DMS 273 (cell line): ENCODE measurements around the gene FNDC10.

Experiments
- DNase-seq: peaks from one replicate; lab custom pipeline; 2025; ENCODE audit not compliant: unreplicated experiment; lab: John Stamatoyannopoulos, UW

The FNDC10 gene

DNA sequence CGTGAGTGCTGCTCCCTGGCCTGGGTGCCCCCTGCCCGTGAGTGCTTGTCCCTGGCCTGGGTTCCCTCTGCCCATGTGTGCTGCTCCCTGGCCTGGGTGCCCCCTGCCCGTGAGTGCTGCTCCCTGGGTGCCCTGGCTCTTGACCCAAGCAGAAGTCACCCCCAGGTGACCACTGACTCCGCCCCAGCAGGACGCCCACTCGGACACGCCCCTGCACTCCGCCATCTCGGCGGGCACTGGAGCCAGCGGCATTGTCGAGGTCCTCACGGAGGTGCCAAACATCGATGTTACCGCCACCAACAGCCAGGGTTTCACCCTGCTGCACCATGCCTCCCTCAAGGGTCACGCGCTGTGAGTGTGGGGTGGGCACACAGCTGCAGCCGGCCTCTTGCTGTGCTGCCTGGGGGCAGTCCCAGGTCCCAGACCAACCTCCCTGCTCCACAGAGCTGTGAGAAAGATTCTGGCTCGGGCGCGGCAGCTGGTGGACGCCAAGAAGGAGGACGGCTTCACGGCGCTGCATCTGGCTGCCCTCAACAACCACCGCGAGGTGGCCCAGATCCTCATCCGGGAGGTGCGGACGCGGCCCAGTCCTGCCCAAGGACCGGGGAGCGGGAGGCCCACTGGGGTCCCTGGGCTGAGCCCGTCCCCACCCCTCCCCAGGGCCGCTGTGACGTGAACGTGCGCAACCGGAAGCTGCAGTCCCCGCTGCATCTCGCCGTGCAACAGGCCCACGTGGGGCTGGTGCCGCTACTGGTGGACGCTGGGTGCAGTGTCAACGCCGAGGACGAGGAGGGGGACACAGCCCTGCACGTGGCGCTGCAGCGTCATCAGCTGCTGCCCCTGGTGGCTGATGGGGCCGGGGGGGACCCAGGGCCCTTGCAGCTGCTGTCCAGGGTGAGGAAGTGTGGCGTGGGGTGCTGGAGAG, 28.2 kb upstream of the FNDC10 start:
- DNase-seq = no peak

DNA sequence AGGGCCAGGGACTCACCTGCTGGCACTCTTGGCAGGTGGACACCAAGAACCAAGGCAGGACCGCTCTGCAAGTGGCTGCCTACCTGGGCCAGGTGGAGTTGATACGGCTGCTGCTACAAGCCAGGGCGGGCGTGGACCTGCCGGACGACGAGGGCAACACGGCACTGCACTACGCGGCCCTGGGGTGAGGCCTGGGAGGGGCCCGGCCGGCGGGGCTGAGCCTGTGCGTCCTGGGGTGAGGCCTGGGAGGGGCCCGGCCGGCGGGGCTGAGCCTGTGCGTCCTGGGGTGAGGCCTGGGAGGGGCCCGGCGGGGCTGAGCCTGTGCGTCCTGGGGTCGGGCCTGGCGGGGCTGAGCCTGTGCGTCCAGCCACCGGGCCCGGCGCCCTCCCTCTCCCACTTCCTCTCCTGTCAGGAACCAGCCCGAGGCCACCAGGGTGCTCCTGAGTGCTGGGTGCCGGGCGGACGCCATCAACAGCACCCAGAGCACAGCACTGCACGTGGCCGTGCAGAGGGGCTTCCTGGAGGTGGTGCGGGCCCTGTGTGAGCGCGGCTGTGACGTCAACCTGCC, 27.4 kb upstream of the FNDC10 start:
- no peak for DNase-seq

DNA sequence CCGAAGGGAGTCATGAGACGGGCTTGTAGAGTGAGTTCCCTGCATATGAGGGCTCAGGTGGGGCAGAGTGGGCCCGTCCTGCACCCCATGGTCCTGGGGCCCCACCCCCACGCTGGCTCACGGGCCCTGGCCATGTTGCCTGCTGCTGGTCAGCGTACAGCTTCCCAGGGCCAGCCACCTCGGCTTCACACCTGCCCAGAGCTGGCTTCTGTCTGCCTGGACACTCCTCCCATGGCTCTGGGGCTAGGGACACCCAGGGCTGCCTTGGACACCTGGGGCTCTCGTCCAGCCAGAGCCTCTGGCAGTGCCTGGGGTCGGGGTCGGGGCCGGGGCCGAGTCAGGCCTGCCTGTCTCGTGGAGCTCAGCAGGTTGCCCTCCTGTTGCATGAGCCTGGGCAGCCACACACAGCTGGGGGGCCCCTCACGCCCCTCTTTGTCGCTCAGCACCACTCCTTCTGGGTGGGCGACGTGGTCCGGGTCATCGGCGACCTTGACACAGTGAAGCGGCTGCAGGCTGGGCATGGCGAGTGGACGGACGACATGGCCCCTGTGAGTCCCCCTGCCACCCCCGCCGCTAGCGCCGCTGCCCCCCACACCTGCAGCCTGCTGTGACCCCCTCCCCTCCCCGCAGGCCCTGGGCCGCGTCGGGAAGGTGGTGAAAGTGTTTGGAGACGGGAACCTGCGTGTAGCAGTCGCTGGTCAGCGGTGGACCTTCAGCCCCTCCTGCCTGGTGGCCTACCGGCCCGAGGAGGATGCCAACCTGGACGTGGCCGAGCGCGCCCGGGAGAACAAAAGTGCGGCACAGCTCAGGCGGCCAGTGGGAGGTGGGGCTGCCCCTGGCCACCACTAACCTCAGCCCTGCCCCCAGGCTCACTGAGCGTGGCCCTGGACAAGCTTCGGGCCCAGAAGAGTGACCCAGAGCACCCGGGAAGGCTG, 26.5 kb upstream of the FNDC10 start:
- no peak for DNase-seq

DNA sequence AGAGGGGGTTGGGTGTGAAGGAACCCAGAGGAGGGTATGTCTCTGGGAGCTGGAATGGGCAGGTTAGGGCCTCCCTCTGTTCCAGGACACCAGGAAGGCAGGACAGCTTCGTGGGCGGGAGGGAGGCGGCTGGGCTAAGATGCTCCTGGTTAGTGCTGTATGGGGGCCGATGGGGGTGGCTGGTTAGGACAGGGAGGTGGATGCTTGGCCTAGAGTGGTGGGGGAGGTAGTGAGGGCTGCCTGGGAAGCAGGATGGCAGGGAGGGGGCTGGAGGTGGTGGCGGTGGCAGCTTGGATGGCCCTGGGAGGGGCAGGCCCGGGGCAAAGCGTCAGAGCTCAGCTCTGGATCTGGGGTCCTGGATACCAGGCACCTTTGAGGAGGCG, 25.9 kb upstream of the FNDC10 start:
- DNase-seq = peak; percentile 41

DNA sequence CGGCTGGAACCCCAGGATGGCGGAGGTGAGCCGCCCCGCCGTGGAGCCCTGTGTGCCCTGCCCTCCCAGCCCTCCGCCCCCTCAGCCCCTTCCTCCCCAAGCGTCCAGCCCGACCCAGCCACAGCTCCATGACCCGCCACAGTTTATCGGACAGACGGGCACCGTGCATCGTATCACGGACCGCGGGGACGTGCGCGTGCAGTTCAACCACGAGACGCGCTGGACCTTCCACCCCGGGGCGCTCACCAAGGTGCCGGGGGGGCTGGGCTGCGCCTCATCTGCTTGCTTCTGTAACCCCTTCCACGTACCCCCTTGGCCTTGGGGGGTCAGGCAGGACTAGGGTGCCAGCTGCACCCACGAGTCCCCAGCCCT, 25.5 kb upstream of the FNDC10 start:
- no peak for DNase-seq

DNA sequence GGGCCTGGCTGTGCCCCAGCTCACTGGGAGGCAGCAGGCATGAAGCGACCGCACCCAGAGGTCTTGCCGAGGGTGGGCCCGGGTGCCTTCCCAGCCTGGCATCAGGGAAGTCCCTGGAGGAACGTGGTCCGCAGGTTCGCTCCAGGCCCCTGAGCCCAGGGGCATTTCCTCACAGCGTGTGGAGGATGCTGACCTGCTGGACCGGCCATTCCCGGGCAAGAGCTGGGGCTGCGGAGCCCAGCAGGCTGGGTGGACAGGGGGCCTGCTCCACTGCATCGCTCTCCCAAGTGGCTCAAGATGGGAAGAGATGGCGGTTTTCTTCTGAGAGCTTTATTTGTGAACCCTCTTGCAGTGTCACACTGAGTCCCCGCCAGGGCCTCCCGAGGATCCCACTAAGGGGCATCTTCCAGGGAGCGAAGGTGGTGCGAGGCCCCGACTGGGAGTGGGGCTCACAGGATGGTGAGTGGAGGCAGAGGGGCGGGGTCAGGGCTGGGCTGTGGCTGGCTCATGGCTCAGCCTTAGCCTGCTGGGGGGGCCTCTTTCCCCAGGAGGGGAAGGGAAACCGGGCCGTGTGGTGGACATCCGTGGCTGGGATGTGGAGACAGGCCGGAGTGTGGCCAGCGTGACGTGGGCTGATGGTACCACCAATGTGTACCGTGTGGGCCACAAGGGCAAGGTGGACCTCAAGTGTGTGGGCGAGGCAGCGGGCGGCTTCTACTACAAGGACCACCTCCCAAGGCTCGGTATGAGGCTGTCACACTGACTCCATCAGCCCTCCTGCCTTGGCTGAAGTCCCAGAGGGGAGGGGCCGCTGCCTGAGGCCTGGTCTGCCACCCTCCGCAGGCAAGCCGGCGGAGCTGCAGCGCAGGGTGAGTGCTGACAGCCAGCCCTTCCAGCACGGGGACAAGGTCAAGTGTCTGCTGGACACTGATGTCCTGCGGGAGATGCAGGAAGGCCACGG, 24.8 kb upstream of the FNDC10 start:
- peak; percentile 61 for DNase-seq

DNA sequence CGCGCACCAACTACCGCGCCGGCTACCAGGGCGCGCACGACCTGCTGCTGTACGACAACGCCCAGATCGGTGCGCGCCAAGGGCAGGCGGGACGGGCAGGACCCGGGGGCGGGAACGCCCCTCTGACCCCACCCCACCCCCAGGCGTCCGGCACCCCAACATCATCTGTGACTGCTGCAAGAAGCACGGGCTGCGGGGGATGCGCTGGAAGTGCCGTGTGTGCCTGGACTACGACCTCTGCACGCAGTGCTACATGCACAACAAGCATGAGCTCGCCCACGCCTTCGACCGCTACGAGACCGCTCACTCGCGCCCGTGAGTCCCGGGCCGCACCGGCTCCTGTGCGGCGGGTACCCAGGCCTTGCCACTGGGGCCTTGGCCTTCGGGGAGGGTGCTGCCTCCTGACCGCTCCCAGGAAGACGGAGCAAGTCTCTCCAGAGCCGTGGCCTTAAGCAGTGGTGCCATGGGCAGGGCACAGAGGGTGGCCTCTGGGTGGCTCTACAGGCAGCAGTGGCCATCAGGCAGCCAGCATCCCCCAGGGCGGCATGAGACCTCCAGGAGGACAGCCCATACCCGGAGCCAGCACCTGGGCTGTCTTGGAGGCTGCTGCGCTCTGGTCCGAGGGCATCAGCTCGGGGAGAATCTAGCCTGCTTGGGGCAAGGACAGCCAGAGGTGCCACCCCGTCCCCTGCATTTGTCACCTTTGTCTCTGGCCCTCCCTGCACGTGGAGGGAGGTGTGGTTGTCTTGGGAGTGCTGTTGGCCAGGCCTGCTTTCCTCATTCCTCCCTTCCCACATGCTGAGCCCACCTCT, 23.9 kb upstream of the FNDC10 start:
- DNase-seq = no peak

DNA sequence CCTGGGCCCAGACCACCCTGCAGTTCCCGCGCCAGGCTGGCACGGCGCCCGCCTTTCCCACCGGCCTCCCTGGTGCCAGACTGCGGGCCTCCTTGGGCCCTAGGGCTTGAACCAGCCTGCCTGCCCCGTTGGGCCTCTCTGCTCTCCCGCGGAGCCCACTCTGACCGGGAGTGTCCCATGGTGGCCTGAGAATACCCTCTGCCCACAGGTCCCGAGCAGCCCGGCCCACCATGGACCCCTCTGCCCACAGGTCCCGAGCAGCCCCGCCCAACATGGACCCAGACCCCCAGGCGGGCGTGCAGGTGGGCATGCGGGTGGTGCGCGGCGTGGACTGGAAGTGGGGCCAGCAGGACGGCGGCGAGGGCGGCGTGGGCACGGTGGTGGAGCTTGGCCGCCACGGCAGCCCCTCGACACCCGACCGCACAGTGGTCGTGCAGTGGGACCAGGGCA, 23.3 kb upstream of the FNDC10 start:
- DNase-seq = no peak

DNA sequence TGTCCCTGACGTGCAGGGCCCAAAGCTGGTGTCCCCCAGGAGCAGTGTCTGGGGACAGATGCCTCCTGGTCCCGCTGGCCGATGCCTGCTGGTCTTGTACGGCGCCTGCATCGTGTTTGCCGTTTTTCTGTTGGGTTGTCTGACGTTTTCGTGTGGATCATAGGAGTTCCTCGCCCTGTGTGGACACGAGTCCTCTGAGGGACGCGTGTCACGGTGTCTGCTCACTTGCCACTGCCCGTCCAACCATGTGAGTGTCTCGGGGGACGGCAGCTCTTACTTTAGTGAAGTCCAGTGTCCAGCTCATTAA, 22.8 kb upstream of the FNDC10 start:
- DNase-seq = no peak

DNA sequence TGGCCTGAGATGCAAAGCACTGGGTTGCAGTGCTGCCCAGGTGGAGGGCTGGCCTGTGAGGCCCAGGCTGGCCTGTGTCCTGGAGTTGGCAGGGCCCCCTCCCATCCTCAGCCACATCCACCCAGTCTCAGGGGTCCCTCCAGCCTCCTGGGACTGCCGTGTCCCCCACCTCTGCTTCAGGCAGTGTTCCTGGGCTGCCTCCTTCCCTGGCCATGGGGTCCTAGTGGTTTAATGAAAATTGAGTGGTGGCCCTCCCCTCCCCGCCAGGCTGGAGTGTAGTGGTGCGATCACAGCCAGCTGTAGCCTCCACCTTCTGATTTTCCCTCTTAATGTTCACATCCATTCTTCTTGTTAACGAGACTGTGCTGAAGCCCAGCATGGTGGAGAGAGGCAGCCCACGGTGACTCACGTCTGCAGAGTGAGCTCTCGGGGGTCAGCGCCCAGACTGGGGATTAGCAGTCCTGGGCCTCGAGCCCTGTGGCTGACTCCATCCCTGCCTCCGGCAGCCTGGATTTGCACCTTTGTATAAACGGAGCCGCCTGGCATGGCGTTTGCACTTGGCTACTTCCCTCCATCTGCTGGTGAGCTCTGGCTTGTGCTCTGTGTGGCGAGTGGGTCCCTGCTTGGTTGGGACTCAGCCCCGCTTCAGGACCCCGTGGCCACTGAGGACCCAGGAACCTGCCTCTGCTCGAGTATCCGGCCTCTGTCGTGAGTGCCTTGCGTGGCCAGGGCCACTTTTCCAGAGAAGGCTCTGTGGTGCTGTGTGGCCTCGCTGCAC, 22.3 kb upstream of the FNDC10 start:
- DNase-seq = no peak

DNA sequence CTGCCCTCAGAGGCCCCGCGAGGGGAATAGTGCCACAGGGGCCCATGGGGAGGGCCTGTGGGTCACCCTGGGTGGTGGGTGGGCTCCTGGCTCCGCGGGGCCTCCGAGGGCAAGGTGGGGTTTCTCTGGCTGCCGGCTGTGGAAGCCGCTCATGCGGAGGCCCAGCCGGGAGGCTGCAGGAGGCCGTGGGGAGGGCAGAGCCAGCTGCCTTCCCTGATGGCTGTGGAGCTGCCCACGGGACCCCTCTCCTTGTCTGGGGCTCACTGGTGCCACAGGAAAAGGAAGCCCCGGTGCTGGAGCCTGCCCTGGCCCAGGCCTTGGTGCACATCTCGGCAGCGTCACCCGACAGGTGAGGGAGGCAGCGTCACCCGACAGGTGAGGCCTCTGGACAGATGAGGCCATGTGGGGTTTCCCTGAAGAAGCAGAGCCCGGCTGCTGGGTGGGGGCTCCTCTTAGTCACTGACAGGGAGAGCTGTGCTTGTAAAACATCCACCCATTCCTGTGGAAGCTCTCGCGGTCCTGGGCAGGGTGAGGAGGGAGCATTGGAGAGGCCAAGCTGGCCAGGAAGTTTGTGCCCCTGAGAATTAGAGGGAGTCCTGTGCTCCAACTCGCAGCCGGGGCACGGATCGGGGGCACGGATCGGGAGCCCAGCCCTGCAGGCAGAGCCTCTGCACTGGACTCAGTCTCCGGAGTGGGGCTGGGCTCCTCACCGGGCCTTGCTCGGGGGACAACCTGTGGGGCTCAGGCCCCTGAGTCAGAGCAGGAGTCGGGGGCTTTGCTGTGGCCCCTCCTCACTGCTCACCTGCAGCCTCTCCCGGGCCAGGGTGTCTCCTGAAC, 21.5 kb upstream of the FNDC10 start:
- no peak for DNase-seq

DNA sequence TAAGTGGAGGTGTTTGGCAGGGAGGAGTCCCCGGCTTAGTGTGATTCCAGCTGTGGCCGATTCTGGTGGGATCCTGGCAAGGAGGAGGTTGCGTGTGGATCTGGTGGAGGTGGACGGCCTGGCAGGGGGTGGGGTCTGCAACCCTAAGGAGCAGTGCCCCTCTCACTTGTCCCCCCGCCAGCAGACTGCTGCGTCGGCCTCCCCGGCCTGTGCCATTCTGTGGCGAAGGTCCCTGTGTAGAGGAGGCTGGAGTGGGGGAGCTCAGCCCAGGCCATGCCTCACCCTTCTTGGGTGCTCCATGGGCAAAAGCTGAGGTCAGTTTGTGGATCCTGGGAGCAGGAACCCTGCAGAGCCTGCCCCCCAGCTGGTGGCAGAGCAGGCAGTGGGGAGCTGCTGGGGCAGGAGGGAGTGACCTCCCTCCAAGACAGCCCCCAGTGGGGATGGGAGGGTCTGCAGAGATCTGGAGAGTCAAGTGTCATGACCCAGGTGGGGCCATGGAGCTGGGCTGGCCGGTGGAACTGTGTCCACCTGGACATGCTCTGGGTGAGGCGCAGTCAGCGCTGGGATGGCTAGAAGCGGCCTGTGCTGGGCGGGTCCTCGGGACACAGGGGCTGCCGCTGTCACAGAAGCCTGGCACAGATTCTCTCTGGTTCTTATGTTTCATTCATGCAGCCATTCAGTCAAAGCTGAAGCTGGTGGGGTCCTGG, 20.7 kb upstream of the FNDC10 start:
- DNase-seq = no peak

DNA sequence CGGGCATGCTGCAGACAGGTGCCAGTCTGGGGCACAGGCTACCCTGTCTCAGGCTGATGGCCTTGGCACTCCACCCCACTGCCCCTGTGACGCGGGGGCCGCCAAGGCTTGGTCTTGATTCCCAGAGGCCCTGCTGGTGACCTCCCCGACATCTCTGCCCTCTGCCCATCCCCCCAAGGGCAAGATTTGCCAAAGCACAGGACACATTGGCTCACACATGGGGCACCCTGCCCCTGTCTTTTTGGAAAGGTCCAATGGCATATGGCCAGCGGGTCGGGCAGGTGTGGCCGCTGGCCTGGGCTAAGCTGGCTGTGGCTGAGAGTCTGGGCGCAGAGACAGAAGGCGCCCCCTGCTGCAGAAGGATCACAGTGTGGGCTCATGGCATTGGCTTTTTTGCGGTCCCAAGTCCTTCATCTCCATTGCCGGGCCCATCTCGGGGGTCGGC, 20.0 kb upstream of the FNDC10 start:
- peak; percentile 51 for DNase-seq

DNA sequence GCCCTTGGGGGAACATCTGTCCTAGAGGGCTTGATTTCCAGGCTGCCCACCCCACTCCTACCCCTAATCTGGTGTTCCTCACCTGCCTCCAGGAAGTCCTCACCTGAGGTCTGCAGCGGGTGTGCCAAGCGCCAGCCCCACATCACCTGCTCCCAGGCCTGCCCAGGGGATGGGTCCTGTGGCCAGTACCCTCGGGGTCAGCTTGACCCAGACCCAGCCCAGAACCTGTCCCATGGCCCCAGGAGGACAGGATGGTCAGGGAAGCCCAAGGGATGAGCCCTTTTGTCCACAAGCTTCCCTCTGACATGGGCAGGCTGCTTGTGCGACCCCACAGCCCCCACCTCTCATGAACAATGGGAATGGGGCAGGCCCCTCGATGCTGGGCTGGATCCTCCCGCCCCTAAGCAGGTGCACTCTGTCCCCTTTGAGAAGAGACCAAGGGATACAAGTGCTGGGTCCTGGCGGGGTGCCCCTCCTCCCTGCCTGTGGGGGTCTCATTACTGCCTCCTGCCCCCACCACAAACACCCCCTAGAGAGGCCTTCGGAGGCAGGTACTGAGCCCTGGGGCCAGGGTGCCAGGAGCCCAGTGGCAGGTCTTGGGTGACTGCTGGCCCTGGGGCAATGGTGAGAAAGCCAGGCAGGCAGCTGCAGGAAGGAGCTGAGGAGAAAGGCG, 18.6 kb upstream of the FNDC10 start:
- no peak for DNase-seq

DNA sequence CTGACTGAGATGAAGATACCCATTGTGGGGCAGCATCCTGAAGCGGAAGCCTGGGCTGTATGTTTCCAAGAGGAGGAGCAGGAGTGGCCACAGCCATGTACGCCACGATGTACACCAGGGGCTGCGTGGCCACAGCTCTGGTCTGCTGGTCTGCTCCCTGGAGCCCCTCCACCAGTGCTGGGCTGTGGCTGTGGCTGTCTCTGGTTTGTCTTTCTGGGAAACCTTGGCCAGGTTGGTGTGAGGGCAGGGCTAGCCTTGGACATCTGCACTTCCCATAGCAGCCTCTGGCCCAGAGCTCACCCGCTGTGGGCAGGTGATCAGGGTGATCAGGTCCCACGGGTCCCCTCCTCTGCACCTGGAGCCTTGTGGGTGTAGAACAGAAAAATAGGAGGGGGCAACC, 18.0 kb upstream of the FNDC10 start:
- no peak for DNase-seq

DNA sequence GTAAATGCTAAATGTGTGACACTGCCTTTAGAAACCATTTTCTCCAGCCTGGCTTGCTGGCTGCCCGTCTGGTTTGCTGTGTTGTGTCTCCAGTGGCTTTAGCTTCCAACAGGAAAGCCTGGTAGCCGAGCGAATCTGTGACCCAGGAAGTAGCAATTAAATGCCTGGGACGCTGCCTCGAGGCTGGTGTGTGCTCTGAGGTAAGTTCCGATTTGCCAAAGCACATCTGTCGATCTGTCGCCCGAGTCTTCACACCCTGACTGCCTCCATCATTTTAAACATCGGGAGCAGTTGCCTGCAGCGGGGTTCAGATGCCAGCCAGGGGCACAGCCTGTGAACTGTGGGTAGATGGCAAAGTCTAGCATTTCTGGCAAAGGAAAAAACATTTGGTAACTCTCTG, 17.6 kb upstream of the FNDC10 start:
- DNase-seq = no peak

DNA sequence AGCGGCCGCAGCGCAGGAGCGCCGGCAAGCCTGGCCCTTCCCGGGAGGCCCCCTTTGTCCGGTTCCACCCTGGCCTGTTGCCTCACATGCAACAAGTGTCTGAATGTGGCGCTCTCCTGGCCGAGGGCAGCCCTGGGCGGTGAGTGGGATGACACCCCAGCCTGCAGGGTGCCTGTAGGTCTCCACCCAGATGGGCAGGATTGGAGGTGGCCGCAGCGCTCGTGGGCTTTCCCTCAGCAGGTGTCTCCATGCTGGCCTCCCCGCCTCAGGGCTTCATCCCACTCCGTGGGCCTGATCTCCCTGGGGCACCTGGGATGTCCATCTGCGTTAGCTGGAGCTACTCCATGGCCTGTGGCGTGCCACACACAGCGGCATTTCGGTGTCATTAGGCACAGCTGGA, 16.9 kb upstream of the FNDC10 start:
- no peak for DNase-seq
